ENCODE results near the gene PSKH1. TPM values are rescaled to one million over a fixed set of nuclear protein-coding genes. Genes with fewer than 3 reads are reported as not detected.
A peak's percentile ranks its signal among the peaks of the same experiment; 100 is the strongest.

Gene PSKH1
- total and polyA plus RNA-seq, 4 donors, result 8.3 to 23.8 (median 13.8) TPM

DNA sequence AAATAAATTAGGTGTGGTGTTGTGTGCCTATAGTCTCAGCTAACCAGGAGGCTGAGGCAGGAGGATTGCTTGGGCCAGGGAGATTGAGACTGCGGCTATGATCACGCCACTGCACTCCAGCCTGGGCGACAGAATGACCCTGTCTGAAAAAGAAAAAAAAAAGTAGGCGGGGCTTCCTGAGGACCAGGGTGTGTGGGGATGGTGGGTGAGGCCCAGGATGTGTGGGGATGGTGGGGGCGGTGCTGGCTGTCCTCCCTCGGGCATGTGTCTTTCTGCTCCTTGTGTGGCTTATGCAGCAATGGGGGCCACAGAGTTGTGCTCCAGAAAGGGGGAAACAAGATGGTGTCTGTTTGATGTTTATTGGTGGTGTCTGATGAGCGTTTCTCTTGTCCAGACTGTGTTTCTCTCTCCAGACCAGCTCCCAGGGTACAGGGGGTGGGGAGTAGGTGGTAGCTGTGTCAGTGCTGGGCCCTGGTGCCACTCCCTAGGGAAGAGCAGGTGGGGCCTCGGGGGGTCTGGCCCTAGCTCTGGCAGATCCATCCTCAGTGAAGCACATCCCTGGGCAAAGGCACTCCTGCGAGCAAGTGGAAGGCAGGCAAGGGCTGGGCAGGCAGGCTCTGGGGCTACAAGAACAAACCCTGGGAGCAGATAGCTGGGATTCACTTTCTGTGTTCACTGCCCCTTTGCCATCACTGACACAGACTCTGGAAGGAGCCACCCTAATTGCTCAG is 48.6 kb downstream of the PSKH1 start:
- H3K4me3 ChIP-seq (ENCODE audit: low read depth in 1 of 3, low read length in 3 of 3), result no peak overlapping the region
- H3K9ac ChIP-seq (ENCODE audit: low read depth in 1 of 2, low read length in 2 of 2), result no peak overlapping the region
- H3K36me3 ChIP-seq (ENCODE audit: control insufficient read depth in 4 of 4, insufficient read depth in 3 of 4, low read depth in 1 of 4, low read length in 3 of 4), result peaks cover 10 to 19% (median 13%) of the 10 kb centered on the region in 4 donors
- TF ChIP-seq GABPA (IDR thresholded peaks at IDR 0.05 in 1 of 2, conservative IDR thresholded peaks at IDR 0.05 in 1 of 2) (no peak), SP1 (IDR thresholded peaks at IDR 0.05) (no peak), REST (IDR thresholded peaks at IDR 0.05) (no peak), NR2F2 (IDR thresholded peaks at IDR 0.05) (no peak)
- 82% methylated on average over 9 of the region's 9 CpGs for WGBS
- H3K4me1 ChIP-seq (ENCODE audit: control insufficient read depth in 4 of 4, insufficient read depth in 4 of 4, low read length in 3 of 4), result peaks cover 14 to 64% (median 44%) of the 10 kb centered on the region in 4 donors
- no peak overlapping the region for H3K27ac ChIP-seq (ENCODE audit: low read depth in 1 of 2, low read length in 2 of 2)
- H3K27me3 ChIP-seq (ENCODE audit: control insufficient read depth in 4 of 4, insufficient read depth in 4 of 4, low read length in 3 of 4), result no peaks in the 10 kb centered on the region
- no peaks in the 10 kb centered on the region for H3K9me3 ChIP-seq (ENCODE audit: control insufficient read depth in 4 of 4, low read length in 3 of 4)
- DNase-seq (ENCODE audit: low spot score), result no peak

GRCh38 chr16:67942200-67942509 is 49.1 kb downstream of the PSKH1 start:
- DNase-seq (ENCODE audit: low spot score), result peak; percentile 52
- Histone ChIP-seq H3K27me3 (ENCODE audit: control insufficient read depth in 4 of 4, insufficient read depth in 4 of 4, low read length in 3 of 4) (no peaks in the 10 kb centered on the region), H3K36me3 (ENCODE audit: control insufficient read depth in 4 of 4, insufficient read depth in 3 of 4, low read depth in 1 of 4, low read length in 3 of 4) (peaks cover 10 to 24% (median 13%) of the 10 kb centered on the region in 4 donors), H3K4me3 (ENCODE audit: low read depth in 1 of 3, low read length in 3 of 3) (peak overlapping the region in 1 of 3 donors; percentile 59), H3K9me3 (ENCODE audit: control insufficient read depth in 4 of 4, low read length in 3 of 4) (no peaks in the 10 kb centered on the region), H3K9ac (ENCODE audit: low read depth in 1 of 2, low read length in 2 of 2) (no peak overlapping the region), H3K27ac (ENCODE audit: low read depth in 1 of 2, low read length in 2 of 2) (peak overlapping the region in 1 of 2 donors; percentile 85), H3K4me1 (ENCODE audit: control insufficient read depth in 4 of 4, insufficient read depth in 4 of 4, low read length in 3 of 4) (peaks cover 13 to 59% (median 39%) of the 10 kb centered on the region in 4 donors)
- TF ChIP-seq JUND (IDR thresholded peaks at IDR 0.05) (no peak), REST (IDR thresholded peaks at IDR 0.05) (no peak), FOXA2 (IDR thresholded peaks at IDR 0.05) (no peak), RXRA (IDR thresholded peaks at IDR 0.05) (peak; percentile 86 to 98), HNF4A (conservative IDR thresholded peaks at IDR 0.05) (no peak), HNF4G (IDR thresholded peaks at IDR 0.05) (no peak), YY1 (IDR thresholded peaks at IDR 0.05) (no peak), FOXA1 (IDR thresholded peaks at IDR 0.05) (no peak), SP1 (IDR thresholded peaks at IDR 0.05) (no peak), NR2F2 (IDR thresholded peaks at IDR 0.05) (no peak), TAF1 (conservative IDR thresholded peaks at IDR 0.05) (no peak), EGR1 (IDR thresholded peaks at IDR 0.05; ENCODE audit: low read depth in 2 of 2) (no peak), CTCF (IDR thresholded peaks at IDR 0.05; ENCODE audit: low read depth, low read length, missing input control) (peak; percentile 58), ZBTB33 (IDR thresholded peaks at IDR 0.05) (no peak), GABPA (IDR thresholded peaks at IDR 0.05 in 1 of 2, conservative IDR thresholded peaks at IDR 0.05 in 1 of 2) (no peak), RAD21 (IDR thresholded peaks at IDR 0.05) (peak; percentile 49 to 72), MAX (IDR thresholded peaks at IDR 0.05) (no peak)
- TF ChIP-seq, protein P1, sequence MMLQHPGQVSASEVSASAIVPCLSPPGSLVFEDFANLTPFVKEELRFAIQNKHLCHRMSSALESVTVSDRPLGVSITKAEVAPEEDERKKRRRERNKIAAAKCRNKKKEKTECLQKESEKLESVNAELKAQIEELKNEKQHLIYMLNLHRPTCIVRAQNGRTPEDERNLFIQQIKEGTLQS (IDR thresholded peaks at IDR 0.05), result no peak
- 73% methylated on average over 6 of the region's 6 CpGs for WGBS

All from liver (tissue), 9 donors.